ENCODE results near the gene TRPM1.

DNA sequence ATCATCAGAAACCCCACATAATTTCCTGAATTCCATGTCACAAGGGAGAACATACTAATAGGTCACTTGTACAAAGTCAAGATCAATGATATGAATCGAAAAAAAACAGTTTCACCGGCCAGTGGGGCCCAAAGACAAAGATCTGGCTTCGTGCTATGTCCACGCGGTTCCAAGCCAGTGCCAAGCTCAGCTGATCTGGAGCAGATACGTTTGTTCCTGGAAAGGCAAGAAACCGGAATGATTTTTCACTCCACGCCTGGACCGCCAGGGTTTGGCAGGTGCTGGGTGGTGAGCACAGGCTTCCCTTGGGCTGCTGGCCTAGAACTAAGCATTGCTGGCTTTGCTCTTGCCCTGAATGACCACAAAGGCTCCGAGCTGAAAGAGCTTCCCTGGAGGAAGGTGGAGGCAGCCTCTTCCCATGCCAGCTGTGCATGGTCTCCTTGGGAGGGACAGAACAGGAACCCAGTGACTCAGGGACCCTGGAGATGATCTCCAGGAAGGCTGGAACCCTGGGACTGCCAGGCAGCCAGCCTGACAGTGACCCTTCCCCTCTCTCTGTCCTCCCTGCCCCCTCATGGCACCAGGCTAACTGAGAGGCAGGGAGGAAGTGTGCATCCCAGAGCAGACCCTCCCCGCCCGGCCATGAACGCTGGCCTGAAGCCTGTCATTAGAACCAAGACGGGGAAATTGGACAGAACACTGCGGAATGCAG is 40.9 kb downstream of the TRPM1 start:
- TF ChIP-seq GATA2 (IDR thresholded peaks at IDR 0.05; ENCODE audit: low read depth, low read length) (peak; percentile 54), GATA3 (IDR thresholded peaks at IDR 0.05; ENCODE audit: low read depth, low read length) (no peak)
